ENCODE measurements around the gene PTGER3.
"Not testable (repeated sequence)": the region's sequence is repeated elsewhere in the genome, so short reads cannot be mapped to it uniquely, and the experiment has no call there.

Gene PTGER3

DNA sequence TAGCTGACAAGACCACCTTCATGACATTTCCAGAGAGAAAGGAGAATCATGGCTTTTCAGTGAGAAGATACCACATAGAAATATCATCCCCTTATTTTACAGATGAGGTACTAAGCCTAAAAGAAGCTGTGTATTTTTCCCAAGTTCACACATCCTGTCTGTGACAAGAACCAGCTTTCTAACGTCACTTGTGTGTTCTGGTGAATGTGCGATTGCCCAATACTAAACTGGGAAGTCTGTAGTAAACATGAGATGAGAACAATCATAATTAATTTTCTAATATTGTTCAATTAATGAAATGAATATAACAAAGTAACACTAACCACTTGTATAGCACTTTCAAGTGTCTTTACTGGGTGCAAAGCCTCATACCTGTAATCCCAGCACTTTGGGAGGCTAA lies 46.0 kb downstream of the PTGER3 start:
- DNase-seq: no peak

DNA sequence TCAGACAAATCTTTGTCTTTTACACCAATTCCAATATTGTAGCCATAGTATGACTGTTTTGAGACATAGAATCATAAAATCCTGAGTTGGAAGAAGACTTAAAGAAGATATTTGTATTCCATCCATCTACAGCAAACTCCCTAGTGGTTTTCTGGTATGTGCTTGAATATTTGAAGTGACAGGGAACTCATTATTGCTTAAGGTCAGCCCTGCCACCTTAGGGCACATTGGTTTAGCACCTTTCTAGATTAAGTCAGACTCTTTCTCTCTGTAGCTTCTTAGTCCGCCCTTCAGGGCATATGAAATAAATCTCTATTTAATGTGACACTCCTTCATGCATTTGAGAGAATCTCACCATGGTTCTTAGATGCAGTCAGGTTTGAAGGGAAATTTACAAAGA lies 49.8 kb downstream of the PTGER3 start:
- no peak for DNase-seq

DNA sequence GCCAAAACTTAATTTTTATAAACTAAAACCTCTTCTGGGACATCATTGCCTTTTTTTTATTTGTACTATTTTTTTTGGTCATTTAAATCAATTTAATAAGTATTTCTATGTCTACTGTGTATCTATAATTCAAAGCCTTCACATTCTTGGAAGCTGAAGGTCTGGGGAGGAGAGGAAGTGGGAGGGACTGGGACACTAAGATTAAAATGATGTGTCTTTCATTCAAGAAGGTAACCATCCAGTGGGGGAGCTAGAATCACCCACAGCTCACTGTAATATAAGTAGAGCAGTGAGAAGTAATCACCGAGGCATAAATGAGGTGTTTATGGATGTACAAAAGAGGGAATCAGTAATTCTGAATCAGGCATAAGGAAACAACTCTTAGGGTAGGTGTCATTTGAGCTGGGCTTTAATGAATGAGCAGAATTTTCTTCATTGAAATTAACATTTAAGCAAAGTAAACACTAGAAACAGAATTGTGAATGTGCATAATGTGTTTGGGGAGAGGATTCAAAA lies 52.8 kb downstream of the PTGER3 start:
- DNase-seq: no peak

DNA sequence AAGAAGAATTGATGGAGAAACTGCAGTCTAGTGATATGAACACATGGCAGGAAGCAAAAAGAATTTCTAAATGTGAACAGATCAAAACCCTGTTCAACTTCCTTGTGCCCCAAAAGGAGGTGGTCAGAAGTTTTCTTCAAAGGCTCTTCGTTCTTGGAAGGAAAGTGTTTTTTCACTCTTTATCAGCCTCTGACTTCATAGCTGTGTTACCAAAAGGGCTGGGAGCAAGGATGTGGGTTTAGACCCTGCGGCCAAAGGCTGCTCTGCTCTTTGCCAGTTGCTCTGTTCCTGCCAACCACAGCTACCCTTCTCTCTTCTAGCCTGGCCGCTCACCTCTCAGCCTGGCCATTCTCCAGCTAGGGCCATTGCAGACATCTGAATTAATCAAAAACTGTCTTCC lies 53.8 kb downstream of the PTGER3 start:
- no peak for DNase-seq

DNA sequence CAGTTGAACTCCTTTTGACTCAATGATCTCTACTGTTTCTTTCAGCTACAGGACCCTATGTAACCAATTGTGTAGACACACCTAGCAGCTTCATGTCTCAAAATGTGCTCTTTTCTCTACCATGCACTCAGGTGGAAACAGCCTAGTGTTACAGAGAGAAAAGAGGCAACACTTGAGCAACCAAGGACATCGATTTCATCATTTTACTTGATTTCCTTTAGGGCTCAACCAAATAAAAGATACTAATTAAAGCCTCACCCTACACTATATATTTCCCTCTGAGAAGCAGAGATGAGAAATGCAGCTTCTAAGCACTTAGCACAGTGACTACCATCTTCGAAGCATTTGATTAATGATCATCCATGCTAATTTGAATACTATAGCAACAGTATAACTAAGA lies 55.1 kb downstream of the PTGER3 start:
- no peak for DNase-seq

DNA sequence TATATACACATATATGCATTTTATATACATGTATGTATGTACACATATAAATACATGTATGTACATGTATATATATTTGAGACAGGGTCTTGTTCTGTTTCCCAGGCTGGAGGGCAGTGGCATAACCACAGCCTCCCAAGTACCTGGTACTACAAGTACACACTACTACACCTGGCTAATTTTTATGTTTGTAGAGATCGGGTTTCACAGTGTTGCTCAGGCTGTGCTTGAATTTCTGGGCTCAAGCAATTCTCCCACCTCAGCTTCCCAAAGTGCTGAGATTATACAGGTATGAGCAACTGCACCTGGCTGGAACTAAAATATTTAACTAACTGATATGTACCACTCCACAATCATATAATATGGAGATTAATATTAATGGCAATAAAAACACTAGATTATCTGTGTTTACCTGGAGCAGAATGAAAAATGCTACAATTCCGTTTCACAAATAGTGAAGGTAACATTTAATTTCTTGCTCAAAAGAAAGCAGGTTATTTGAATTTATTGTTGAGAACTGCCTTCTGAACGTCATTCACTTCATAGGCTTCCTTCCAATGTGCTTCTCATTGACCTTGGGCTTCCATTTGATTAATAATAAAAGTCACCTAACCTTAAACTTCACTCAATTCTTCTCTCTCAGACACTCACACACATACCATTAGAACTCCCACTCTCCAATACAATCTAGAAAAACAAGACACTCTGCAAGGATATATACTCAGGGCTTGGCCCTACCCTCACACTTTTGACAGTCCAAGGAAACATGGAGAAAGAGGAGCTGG lies 57.0 kb downstream of the PTGER3 start:
- DNase-seq: peak; percentile 60

DNA sequence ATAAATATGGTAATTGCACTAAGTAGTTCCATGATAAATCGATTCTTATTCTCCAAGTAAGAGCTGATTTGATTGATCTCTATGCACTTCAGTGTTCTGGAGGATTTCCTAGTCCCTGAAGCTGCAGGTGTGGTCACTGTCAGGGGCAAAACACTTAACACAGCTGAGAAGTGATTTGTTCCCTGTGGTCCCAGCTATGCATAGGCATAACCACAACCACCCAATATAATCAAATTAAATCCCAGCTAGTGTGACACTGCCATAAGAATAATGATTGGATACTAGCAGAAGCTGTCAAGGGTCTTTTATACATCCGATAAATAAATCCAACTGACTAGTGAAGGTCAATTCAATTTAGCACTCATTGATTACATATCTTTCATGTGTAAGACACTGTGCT lies 60.1 kb downstream of the PTGER3 start:
- no peak for DNase-seq

DNA sequence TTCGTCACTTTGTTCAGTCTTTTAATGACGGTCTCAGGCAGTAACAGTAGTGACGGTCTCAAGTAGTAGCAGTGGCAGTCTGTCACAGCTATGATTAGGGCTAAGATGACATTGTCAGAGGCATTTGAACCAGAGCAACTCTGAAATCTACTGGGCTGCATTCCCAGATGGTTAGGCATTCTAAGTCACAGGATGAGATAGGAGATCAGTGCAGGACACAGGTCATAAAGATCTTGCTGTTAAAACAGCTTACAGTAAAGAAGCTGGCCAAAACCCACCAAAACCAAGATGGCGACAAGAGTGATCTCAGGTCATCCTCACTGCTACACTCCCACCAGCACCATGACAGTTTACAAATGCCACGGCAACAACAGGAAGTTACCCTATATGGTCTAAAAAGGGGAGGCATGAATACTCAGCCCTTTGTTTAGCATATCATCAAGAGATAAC lies 61.8 kb downstream of the PTGER3 start:
- not testable (repeated sequence) for DNase-seq

DNA sequence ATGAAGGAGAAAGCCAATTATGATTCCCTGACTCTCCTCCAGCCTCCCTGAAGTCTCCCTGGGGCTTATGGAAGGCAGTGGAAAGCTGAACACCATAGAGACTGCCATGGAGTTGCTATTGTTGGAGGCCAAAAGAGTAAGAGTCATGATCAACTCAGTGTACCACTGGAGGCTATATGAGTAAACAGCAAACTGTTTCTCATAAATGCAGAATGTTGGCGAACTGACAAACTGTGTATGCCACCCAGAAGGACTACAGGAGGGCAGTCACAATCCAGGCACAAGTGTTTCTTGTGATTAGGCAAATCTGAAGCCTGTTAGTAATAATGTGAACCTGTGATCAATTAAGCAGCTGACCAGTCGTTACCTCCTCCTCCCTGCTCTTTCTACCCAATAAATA lies 62.3 kb downstream of the PTGER3 start:
- DNase-seq: not testable (repeated sequence)

DNA sequence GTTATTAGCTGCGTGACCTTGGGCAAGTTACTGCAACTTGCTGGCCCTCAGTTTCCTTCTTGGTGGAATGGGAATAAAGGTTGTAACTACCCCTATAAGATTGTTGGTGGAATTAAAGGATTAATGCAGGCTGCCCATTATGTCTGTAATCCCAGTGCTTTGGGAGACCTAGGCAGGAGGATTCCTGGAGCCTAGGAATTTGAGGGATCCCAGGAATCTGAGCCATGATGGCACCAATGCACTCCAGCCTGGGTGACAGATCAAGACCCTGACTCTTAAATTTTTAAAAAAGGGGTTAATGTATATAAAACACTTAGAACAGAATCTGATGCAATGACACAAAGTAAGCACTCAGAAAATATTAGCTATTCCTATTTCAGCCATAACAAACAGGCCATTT lies 67.3 kb downstream of the PTGER3 start:
- DNase-seq: no peak

DNA sequence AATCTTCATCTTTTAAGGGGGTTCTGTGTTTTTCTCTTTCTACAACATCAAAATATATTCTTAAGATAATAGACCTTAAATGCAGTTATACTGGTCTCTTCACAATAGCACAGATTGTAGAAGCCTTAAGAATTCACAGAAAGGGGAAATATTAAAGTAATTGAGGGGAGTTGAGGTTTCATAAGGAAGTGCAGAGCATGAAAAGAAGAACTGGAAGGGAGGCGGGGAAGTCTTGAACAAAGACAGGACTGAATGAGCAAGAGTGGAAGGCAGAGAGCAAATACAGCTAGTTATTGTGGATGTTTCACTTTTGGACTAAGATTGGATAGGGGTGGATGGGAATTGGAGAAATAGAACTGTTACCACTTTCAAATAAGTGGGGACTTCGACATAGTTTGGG lies 67.7 kb downstream of the PTGER3 start:
- DNase-seq: no peak

DNA sequence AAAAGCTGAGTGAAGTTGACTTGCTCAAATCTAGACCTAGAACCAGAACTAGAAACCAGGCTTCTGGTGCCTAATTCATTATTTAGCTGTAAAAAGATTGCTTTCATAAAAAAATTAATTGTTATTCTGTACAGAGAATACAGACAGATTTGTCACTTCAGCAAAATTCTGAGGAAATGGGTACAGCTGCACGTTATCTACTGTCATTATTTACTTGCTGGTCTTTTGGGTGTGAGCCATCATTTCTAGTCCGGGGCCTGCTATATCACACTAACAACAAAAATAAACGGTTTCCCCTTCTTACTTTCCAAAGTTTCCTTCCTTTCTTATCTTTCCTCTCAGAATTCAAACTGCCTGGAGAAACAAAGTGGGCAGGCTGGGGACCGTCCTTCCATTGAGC lies 68.3 kb downstream of the PTGER3 start:
- DNase-seq: no peak

DNA sequence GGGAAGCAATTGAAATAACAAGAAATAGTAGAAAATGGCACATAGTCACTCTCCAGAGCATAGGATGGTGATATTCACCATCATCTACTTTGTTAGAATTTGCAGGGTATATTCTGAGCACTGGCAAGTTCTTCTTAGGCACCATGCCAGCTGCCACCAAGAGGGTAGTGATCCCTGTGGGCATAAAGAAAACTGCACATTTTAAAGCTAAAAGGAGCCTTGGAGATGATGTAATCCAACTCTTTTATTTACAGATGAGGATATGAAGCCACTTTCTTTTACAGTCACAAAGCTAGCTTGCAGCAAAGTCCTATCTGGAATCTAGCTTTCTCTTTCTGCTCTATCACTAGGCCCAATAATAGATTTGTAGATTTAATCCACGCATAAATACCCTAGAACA lies 69.0 kb downstream of the PTGER3 start:
- DNase-seq: no peak

DNA sequence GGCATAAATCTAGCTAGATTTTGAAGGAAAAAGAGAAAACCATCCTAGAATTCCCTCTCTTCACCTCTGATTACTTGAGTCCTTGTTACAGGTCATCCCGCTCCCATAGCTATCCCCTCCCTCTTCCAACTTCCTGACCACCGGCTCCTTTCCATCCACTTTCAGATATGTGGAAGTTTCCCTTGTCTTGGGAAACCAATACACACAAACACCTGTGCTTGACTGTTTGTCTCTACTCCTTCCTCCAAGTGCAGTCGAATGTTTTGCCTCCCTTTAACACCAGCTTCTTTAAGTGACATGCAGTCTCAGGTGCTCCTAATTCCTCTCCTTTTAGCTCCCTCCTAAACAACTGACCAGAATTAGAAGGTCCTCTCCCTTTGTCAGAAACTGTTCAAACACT lies 70.0 kb downstream of the PTGER3 start:
- no peak for DNase-seq

DNA sequence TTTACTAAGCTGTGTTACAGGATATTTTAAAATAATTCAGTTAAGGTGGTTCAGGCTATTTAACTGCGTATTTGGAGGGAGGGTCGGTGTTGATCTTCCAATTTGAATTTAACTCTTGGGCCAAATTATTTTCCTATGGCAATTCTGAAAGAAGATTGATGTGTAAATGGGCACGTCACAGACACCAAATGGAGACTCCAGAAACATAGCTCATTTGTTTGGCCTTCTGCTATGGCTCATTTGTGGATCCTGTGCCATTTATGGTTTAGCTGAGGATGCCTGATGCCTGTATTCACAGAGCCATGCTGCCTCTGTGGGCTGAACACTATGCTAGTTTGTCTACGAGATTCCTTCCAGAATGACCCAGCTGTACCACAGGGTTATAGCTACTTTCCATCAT lies 70.6 kb downstream of the PTGER3 start:
- no peak for DNase-seq

DNA sequence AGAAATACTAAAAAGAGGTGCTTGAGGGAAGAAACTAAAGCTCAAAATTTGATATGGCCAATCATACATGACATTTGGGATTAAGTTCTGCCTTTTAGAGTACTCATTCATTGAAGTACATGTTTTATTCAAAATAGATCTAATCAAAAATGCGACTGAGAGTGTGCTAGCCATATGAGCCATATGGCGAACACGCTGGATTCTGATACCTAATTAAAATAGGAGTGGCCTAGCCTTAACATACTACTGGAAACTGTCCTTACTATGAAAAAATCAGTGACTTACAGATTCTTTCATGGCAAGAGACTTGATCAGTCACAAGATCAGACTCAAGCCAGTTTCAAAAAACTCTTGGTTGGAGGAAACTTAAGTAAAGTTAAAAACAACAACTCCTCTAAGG lies 73.9 kb downstream of the PTGER3 start:
- DNase-seq: no peak

DNA sequence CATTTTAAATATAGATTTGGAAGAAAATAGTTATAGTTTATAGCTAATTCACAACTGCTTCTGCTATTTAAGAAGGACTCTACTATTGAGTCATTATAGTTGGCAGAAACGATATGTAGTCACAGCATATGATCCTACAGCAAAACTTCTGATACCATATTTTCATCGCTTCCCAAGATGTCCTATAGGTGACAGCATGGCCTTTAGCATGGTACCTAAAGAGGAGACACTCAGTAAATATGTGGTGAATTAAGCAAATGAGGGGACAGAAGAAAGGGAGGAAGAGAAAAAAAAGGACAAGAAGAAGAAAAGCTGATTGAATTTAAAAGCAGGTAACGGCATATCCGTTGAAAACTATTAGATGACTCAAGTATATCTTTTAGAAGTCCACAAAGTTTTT lies 77.2 kb downstream of the PTGER3 start:
- DNase-seq: no peak

DNA sequence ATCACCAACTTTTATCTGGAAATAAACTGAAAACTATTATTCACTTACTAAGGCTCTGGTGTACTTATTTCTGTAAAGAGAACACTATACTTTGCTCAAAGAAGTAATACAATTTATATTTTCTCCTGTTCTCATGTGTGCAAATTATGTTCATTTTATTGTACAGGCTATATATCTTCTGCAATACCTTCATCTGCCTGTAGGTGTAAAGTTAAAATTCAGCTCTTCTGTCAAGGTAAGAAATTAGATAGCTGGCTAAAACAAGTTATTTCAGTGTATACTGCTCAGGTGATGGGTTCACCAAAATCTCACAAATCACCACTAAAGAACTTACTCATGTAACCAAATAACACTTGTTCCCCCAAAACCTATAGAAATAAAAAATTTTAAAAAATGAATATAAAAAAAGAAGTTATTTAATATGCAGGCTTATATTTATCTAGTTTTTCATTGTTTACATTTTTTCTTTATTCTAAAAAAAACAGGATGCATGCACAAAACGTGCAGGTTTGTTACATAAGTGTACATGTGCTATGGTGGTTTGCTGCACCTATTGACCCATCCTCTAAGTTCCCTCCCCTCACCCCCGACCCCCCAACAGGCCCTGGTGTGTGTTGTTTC lies 81.5 kb downstream of the PTGER3 start:
- DNase-seq: no peak

DNA sequence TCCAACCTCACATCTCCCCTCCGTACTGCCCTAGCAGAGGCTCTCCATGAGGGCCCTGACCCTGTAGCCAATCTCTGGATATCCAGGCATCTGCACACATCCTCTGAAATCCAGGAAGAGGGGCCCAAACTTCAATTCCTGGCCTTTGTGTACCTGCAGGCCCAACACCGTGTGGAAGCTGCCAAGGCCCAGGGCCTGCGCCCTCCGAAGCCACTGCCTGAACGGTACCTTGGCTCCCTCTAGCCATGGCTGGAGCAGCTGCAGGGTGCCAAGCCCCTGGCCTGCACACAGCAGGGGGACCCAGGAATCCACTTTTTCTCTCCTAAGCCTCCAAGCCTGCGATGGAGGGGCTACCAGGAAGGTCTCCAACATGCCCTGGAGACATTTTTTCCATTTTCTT lies 84.2 kb downstream of the PTGER3 start:
- DNase-seq: no peak

DNA sequence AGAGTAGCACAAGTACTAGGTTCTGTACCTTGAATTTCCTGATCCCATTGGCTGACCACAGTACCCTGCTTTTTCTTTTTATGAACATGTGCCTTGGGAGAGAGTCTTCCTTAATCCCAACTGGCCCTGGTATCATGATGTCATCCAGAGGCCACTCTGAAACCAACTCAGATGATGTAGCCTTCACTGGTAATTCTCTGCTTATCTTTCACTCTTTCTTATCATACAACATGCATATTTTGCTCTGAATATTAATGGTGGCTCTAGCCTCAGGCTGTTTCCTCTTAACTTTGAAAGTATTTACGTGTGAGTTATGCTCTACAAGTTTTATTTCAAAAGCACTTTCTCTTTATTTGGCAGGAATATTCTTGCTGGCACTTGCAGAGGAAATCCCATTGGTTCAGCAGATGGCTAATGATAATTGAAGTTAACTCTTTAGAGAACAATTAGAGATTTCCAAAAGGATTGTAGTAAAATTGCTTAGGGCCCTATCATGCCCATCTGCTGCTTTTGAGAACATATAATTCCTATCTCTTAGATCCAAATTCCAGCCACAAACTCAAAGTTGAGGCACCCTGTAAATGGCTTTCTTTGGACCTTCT lies 86.1 kb downstream of the PTGER3 start:
- no peak for DNase-seq

DNA sequence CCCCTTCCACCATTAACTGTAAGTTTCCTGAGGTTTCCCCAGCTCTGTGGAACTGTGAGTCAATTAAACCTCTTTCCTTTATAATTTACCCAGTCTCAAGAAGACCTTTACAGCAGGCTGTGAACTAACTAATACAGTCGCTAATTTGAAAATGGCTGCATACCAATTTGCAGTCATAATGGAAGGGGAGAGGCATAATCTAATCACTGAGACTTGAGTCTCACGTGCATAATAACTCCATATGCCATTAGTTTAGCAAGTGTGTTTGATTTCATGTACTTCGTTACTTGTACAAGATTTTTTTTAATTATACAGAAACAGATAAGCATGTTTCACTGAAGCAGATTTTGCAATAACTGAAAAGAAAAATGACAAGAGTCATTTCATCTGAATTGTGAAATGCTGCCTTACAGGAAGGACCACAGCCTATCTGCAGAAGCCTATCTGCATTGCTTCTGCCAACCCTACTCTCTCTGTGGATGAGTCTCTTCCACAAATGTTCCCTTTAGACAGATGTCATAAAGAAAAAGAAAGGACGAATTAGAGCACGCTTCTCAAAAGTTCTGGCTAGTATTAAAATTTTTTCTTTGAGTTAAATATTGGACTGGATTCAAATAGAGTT lies 99.1 kb downstream of the PTGER3 start:
- DNase-seq: no peak

DNA sequence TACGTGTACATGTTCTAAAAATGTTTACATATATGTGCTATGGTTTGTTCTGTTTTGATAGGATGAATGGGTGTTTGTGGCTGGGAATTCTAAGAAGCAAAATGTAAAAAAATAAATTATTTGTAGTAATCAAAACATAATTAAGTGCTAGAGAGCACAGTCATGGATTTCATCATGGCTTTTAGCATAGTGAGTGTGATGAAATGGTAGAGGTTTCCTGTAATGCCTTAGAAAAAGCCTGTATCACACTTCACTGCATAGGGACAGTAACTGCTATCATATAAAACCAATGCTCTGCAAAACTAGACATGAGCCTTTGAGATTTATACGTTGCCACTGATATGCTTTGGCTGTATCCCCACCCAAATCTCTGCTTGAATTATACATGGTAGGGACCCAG lies 99.8 kb downstream of the PTGER3 start:
- DNase-seq: no peak

DNA sequence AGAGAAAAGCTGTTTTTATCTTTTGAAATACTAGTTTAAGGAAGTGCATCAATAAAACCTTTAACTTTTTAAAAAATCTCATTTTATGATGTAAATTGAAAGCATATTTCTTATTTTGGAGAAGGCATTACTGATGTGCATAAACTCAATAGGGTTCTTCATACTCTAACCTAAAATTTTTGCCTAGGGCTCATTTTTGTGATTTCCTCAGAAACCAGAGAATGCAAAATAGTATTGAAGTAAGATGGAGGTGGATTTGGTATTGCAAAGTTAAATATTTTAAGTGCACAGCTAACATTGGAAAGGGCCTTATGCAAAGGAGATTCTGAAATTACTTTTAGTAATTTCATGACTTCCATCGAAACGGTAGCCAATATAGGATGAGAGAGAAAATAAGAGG lies 101.9 kb downstream of the PTGER3 start:
- DNase-seq: no peak

DNA sequence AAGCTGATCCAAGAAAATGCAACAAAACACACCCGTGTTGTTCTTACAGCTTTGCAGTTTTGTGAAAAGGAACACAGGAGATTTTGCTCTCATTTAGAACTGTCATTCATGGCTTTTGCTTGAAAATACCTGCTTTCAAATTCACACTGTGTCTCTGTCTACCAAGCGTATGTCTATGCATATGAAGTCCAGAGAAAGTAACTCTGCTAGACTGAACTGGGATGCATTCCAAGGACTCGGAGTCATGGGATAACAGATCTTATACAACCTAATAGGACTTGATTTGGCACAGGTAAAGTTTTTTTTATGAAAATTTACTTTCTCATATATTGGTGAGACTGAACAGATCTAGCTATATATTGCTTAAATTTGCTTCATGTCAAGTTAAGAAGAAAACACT lies 102.4 kb downstream of the PTGER3 start:
- no peak for DNase-seq
